Liver (tissue), 9 donors: Measurements from ENCODE around the gene KLHL42. TPM values are rescaled to one million over a fixed set of nuclear protein-coding genes. Genes with fewer than 3 reads are reported as not detected.

Source experiments
- DNase-seq: peaks from one replicate; pipeline ENCODE4 v3.0.0-alpha.2; 2017; ENCODE audit warnings: low spot score
- H3K27ac ChIP-seq, 2 donors: one replicate each; pipeline ENCODE4 v1.7.0; 2013; ENCODE audit warnings: inconsistent platforms in 2 of 2, low read length in 2 of 2, control low read depth in 1 of 2, low read depth in 1 of 2, mild to moderate bottlenecking in 1 of 2
- H3K27me3 ChIP-seq, 4 donors: one replicate each; pipeline versions ENCODE4 v1.6.1 to v1.7.0; 2013; ENCODE audit warnings: low read length in 3 of 4, inconsistent platforms in 1 of 4, mild to moderate bottlenecking in 1 of 4, moderate library complexity in 1 of 4; ENCODE audit not compliant: control insufficient read depth in 4 of 4, insufficient read depth in 4 of 4
- H3K36me3 ChIP-seq, 4 donors: one replicate each; pipeline versions ENCODE4 v1.6.1 to v1.7.0; 2013; ENCODE audit warnings: low read length in 3 of 4, mild to moderate bottlenecking in 3 of 4, low read depth in 1 of 4, moderate library complexity in 1 of 4; ENCODE audit not compliant: control insufficient read depth in 4 of 4, insufficient read depth in 3 of 4
- H3K4me1 ChIP-seq, 4 donors: one replicate each; pipeline versions ENCODE4 v1.6.1 to v1.7.0; 2013; ENCODE audit warnings: low read length in 3 of 4, mild to moderate bottlenecking in 3 of 4, moderate library complexity in 1 of 4; ENCODE audit not compliant: control insufficient read depth in 4 of 4, insufficient read depth in 4 of 4
- H3K4me3 ChIP-seq, 3 donors: one replicate each; pipeline versions ENCODE4 v1.6.1 to v1.7.0; 2013; ENCODE audit warnings: low read length in 3 of 3, control low read depth in 1 of 3, low read depth in 1 of 3, mild to moderate bottlenecking in 1 of 3
- H3K9ac ChIP-seq, 2 donors: one replicate each; pipeline ENCODE4 v1.7.0; 2013; ENCODE audit warnings: low read length in 2 of 2, mild to moderate bottlenecking in 2 of 2, moderate library complexity in 2 of 2, control low read depth in 1 of 2, low read depth in 1 of 2
- H3K9me3 ChIP-seq, 4 donors: one replicate each; pipeline versions ENCODE4 v1.6.1 to v1.7.0; 2013; ENCODE audit warnings: low read length in 3 of 4; ENCODE audit not compliant: control insufficient read depth in 4 of 4
- ATF3 ChIP-seq: IDR thresholded peaks from 2 replicates; pipeline ENCODE4 v1.6.1; 2016; ENCODE audit warnings: antibody characterized with exemption
- CTCF ChIP-seq: fragments of 150-350 bp; IDR thresholded peaks from 2 replicates; pipeline ENCODE4 v1.5.1; 2017; ENCODE audit warnings: improper control_type of control experiment, low read depth, low read length; ENCODE audit not compliant: missing input control
- EGR1 ChIP-seq, 2 donors: IDR thresholded peaks; 2 replicates each; pipeline ENCODE4 v1.6.1; 2016 to 2018; ENCODE audit warnings: antibody characterized with exemption in 2 of 2, low read depth in 2 of 2
- FOXA1 ChIP-seq: IDR thresholded peaks from 2 replicates; pipeline ENCODE4 v1.6.1; 2016; ENCODE audit warnings: antibody characterized with exemption
- FOXA2 ChIP-seq: IDR thresholded peaks from 2 replicates; pipeline ENCODE4 v1.6.1; 2016; ENCODE audit warnings: antibody characterized with exemption
- GABPA ChIP-seq, 2 donors: IDR thresholded peaks in 1 of 2; conservative IDR thresholded peaks in 1 of 2; 2 replicates each; pipeline ENCODE4 v1.6.1; 2016; ENCODE audit warnings: antibody characterized with exemption in 2 of 2, mild to moderate bottlenecking in 1 of 2, moderate library complexity in 1 of 2
- HNF4A ChIP-seq, 2 donors: conservative IDR thresholded peaks; 2 replicates each; pipeline ENCODE4 v1.6.1; 2016; ENCODE audit warnings: antibody characterized with exemption in 2 of 2, mild to moderate bottlenecking in 2 of 2
- HNF4G ChIP-seq: IDR thresholded peaks from 2 replicates; pipeline ENCODE4 v1.6.1; 2016; ENCODE audit warnings: antibody characterized with exemption
- JUND ChIP-seq, 2 donors: IDR thresholded peaks; 2 replicates each; pipeline ENCODE4 v1.6.1; 2016; ENCODE audit warnings: antibody characterized with exemption in 2 of 2
- MAX ChIP-seq: IDR thresholded peaks from 2 replicates; pipeline ENCODE4 v1.6.1; 2016; ENCODE audit warnings: antibody characterized with exemption
- NR2F2 ChIP-seq: IDR thresholded peaks from 2 replicates; pipeline ENCODE4 v1.6.1; 2016; ENCODE audit warnings: antibody characterized with exemption
- RAD21 ChIP-seq, 2 donors: IDR thresholded peaks; 2 replicates each; pipeline ENCODE4 v1.6.1; 2016; ENCODE audit warnings: antibody characterized with exemption in 2 of 2, mild to moderate bottlenecking in 2 of 2
- RXRA ChIP-seq, 2 donors: IDR thresholded peaks; 2 replicates each; pipeline ENCODE4 v1.6.1; 2017 to 2018; ENCODE audit warnings: antibody characterized with exemption in 2 of 2, mild to moderate bottlenecking in 1 of 2
- SP1 ChIP-seq: IDR thresholded peaks from 2 replicates; pipeline ENCODE4 v1.6.1; 2018; ENCODE audit warnings: antibody characterized with exemption, mild to moderate bottlenecking
- TAF1 ChIP-seq: conservative IDR thresholded peaks from 2 replicates; pipeline ENCODE4 v1.6.1; 2016; ENCODE audit warnings: antibody characterized with exemption, mild to moderate bottlenecking
- YY1 ChIP-seq: IDR thresholded peaks from 2 replicates; pipeline ENCODE4 v1.6.1; 2016; ENCODE audit warnings: antibody characterized with exemption, mild to moderate bottlenecking
- WGBS: extraction: QIAGEN DNeasy Blood & Tissue Kit; methylation state at CpG from one replicate; pipeline ENCODE4 v1.1.7; 2013; 5-methylcytosine and 5-hydroxymethylcytosine counted together
- polyA plus RNA-seq, 2 donors: library from polyadenylated mRNA; stranded (reverse) in 1 of 2; unstranded in 1 of 2; fragments of 200-250 nt in 1 of 2; fragments of >200 nt in 1 of 2; fragmentation: Nextera tagmentation in 1 of 2; extraction: Ambion mirVana in 1 of 2; gene quantifications; one replicate each; pipeline versions ENCODE4 v1.2.1 to v1.2.3, GENCODE V29; 2013 to 2015
- total RNA-seq, 2 donors: library from RNA; depleted of rRNA; stranded (reverse); fragments of >200 nt; gene quantifications; one replicate each; pipeline ENCODE4 v1.2.3, GENCODE V29; 2014
- TF ChIP-seq, protein P1 (sequence below): IDR thresholded peaks from 2 replicates; pipeline ENCODE4 v1.6.1; 2016; ENCODE audit warnings: antibody characterized with exemption
- TF ChIP-seq, protein P2 (sequence below): IDR thresholded peaks from 2 replicates; pipeline ENCODE4 v1.6.1; 2016; ENCODE audit warnings: antibody characterized with exemption, mild to moderate bottlenecking
- donor health status: healthy.
- donor health status: healthy.
- donor health status: healthy.
- donor health status: healthy.
- donor health status: healthy.

The KLHL42 gene
- total and polyA plus RNA-seq, 4 donors, result 3.6 to 13.4 (median 6.4) TPM

- no peaks in the 10 kb centered on the region for H3K9me3 ChIP-seq
- no peaks in the 10 kb centered on the region for H3K4me1 ChIP-seq
- H3K36me3 ChIP-seq, result no peaks in the 10 kb centered on the region
- WGBS, result 57% methylated on average over 3 of the region's 3 CpGs
- no peak overlapping the region for H3K4me3 ChIP-seq
- DNase-seq, result no peak
- no peak overlapping the region for H3K9ac ChIP-seq
- no peaks in the 10 kb centered on the region for H3K27me3 ChIP-seq
- TF ChIP-seq MAX, result no peak
- H3K27ac ChIP-seq, result no peak overlapping the region
Measured at GRCh38 chr12:27814851-27815591, 35.0 kb downstream of the KLHL42 start.

- DNase-seq, result no peak
- TF ChIP-seq SP1, result no peak
- TF ChIP-seq, protein P1, sequence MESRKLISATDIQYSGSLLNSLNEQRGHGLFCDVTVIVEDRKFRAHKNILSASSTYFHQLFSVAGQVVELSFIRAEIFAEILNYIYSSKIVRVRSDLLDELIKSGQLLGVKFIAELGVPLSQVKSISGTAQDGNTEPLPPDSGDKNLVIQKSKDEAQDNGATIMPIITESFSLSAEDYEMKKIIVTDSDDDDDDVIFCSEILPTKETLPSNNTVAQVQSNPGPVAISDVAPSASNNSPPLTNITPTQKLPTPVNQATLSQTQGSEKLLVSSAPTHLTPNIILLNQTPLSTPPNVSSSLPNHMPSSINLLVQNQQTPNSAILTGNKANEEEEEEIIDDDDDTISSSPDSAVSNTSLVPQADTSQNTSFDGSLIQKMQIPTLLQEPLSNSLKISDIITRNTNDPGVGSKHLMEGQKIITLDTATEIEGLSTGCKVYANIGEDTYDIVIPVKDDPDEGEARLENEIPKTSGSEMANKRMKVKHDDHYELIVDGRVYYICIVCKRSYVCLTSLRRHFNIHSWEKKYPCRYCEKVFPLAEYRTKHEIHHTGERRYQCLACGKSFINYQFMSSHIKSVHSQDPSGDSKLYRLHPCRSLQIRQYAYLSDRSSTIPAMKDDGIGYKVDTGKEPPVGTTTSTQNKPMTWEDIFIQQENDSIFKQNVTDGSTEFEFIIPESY, result no peak
- no peak for TF ChIP-seq FOXA1
- TF ChIP-seq JUND (IDR thresholded peaks at IDR 0.05), result no peak
- no peak for TF ChIP-seq CTCF
- no peak for TF ChIP-seq YY1
- TF ChIP-seq HNF4A (conservative IDR thresholded peaks at IDR 0.05), result no peak
- TF ChIP-seq HNF4G, result no peak
- TF ChIP-seq RAD21 (IDR thresholded peaks at IDR 0.05), result no peak
- no peak for TF ChIP-seq RXRA (IDR thresholded peaks at IDR 0.05)
- TF ChIP-seq TAF1, result no peak
- TF ChIP-seq NR2F2, result no peak
- TF ChIP-seq MAX, result no peak
- no peak for TF ChIP-seq ATF3
- TF ChIP-seq GABPA (IDR thresholded peaks at IDR 0.05 in 1 of 2, conservative IDR thresholded peaks at IDR 0.05 in 1 of 2), result no peak
- TF ChIP-seq FOXA2, result no peak
- TF ChIP-seq, protein P2, sequence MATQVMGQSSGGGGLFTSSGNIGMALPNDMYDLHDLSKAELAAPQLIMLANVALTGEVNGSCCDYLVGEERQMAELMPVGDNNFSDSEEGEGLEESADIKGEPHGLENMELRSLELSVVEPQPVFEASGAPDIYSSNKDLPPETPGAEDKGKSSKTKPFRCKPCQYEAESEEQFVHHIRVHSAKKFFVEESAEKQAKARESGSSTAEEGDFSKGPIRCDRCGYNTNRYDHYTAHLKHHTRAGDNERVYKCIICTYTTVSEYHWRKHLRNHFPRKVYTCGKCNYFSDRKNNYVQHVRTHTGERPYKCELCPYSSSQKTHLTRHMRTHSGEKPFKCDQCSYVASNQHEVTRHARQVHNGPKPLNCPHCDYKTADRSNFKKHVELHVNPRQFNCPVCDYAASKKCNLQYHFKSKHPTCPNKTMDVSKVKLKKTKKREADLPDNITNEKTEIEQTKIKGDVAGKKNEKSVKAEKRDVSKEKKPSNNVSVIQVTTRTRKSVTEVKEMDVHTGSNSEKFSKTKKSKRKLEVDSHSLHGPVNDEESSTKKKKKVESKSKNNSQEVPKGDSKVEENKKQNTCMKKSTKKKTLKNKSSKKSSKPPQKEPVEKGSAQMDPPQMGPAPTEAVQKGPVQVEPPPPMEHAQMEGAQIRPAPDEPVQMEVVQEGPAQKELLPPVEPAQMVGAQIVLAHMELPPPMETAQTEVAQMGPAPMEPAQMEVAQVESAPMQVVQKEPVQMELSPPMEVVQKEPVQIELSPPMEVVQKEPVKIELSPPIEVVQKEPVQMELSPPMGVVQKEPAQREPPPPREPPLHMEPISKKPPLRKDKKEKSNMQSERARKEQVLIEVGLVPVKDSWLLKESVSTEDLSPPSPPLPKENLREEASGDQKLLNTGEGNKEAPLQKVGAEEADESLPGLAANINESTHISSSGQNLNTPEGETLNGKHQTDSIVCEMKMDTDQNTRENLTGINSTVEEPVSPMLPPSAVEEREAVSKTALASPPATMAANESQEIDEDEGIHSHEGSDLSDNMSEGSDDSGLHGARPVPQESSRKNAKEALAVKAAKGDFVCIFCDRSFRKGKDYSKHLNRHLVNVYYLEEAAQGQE, result no peak
- no peak for TF ChIP-seq EGR1 (IDR thresholded peaks at IDR 0.05; ENCODE audit: low read depth in 2 of 2)
- H3K27ac ChIP-seq, result no peak overlapping the region
- H3K27me3 ChIP-seq, result no peaks in the 10 kb centered on the region
- H3K9me3 ChIP-seq, result no peaks in the 10 kb centered on the region
- H3K36me3 ChIP-seq, result no peaks in the 10 kb centered on the region
- H3K4me3 ChIP-seq, result no peak overlapping the region
- H3K4me1 ChIP-seq, result peaks cover 0 to 3% (median 1%) of the 10 kb centered on the region in 4 donors
- WGBS, result 88% methylated on average over 4 of the region's 4 CpGs
- no peak overlapping the region for H3K9ac ChIP-seq
Measured at GRCh38 chr12:27817766-27818165, 37.7 kb downstream of the KLHL42 start.
